HEK293T (cell line): ENCODE results near the gene CFAP61.

Experiments used
- CTCF ChIA-PET: fragments of 350-600 bp; formaldehyde crosslinking; extraction: SDS; loops from one replicate; lab custom pipeline; 2021; ENCODE audit warnings: antibody characterized with exemption, inconsistent platforms; lab: Yijun Ruan, JAX
- POLR2A ChIA-PET: fragments of 350-600 bp; formaldehyde crosslinking; extraction: SDS; loops from one replicate; lab custom pipeline; 2020; ENCODE audit warnings: antibody characterized with exemption, inconsistent platforms; lab: Yijun Ruan, JAX
- DNase-seq: peaks from one replicate; pipeline ENCODE4 v3.0.0; 2012; ENCODE audit warnings: mixed read lengths; ENCODE audit errors: extremely low spot score
- ARNT ChIP-seq: fragments of 450-650 bp; IDR thresholded peaks from 2 replicates; pipeline ENCODE4 v1.6.1; 2017; ENCODE audit warnings: mild to moderate bottlenecking
- BHLHE40 ChIP-seq: fragments of 450-650 bp; IDR thresholded peaks from 2 replicates; pipeline ENCODE4 v1.6.1; 2016; ENCODE audit warnings: mild to moderate bottlenecking, moderate library complexity, borderline replicate concordance
- CTBP1 ChIP-seq: fragments of 450-650 bp; IDR thresholded peaks from 2 replicates; pipeline ENCODE4 v1.6.1; 2016; ENCODE audit warnings: borderline replicate concordance
- ELF4 ChIP-seq: fragments of 450-650 bp; IDR thresholded peaks from 2 replicates; pipeline ENCODE4 v1.6.1; 2017; ENCODE audit warnings: antibody characterized with exemption
- FOXA1 ChIP-seq: fragments of 450-650 bp; IDR thresholded peaks from 2 replicates; pipeline ENCODE4 v1.6.1; 2016; ENCODE audit warnings: mild to moderate bottlenecking
- FOXK2 ChIP-seq: fragments of 450-650 bp; IDR thresholded peaks from 2 replicates; pipeline ENCODE4 v1.6.1; 2016; ENCODE audit warnings: mild to moderate bottlenecking
- FOXM1 ChIP-seq: fragments of 450-650 bp; IDR thresholded peaks from 2 replicates; pipeline ENCODE4 v1.6.1; 2017; ENCODE audit warnings: mild to moderate bottlenecking, borderline replicate concordance
- HDGF ChIP-seq: fragments of 450-650 bp; IDR thresholded peaks from 2 replicates; pipeline ENCODE4 v1.6.1; 2017; ENCODE audit warnings: antibody characterized with exemption, borderline replicate concordance
- L3MBTL2 ChIP-seq: fragments of 450-650 bp; conservative IDR thresholded peaks from 2 replicates; pipeline ENCODE4 v1.6.1; 2016; ENCODE audit warnings: mild to moderate bottlenecking
- LEF1 ChIP-seq: fragments of 450-650 bp; IDR thresholded peaks from 2 replicates; pipeline ENCODE4 v1.6.1; 2017; ENCODE audit warnings: mild to moderate bottlenecking, borderline replicate concordance
- NFRKB ChIP-seq: fragments of 450-650 bp; IDR thresholded peaks from 2 replicates; pipeline ENCODE4 v1.6.1; 2016; ENCODE audit warnings: mild to moderate bottlenecking, moderate library complexity
- PKNOX1 ChIP-seq: fragments of 450-650 bp; IDR thresholded peaks from 2 replicates; pipeline ENCODE4 v1.6.1; 2016
- SP1 ChIP-seq: fragments of 450-650 bp; IDR thresholded peaks from 2 replicates; pipeline ENCODE4 v1.6.1; 2017
- SUZ12 ChIP-seq: fragments of 450-650 bp; IDR thresholded peaks from 2 replicates; pipeline ENCODE4 v1.6.1; 2016; ENCODE audit warnings: mild to moderate bottlenecking
- TARDBP ChIP-seq: fragments of 450-650 bp; IDR thresholded peaks from 2 replicates; pipeline ENCODE4 v1.6.1; 2016
- ZNF384 ChIP-seq: fragments of 450-650 bp; IDR thresholded peaks from 2 replicates; pipeline ENCODE4 v1.6.1; 2016

The CFAP61 gene

GRCh38 chr20:20184706-20185105 is 132.4 kb downstream of the CFAP61 start:
- ChIA-PET POLR2A (no interaction called here), CTCF (no interaction called here)
- TF ChIP-seq FOXA1 (no peak), FOXM1 (no peak), SP1 (no peak), LEF1 (no peak), CTBP1 (no peak), TARDBP (no peak), HDGF (no peak), ELF4 (no peak), NFRKB (no peak), ARNT (no peak), SUZ12 (no peak), ZNF384 (no peak), L3MBTL2 (no peak), BHLHE40 (no peak)
- DNase-seq: no peak

GRCh38 chr20:20188647-20189046 is 136.3 kb downstream of the CFAP61 start:
- TF ChIP-seq ELF4 (no peak), HDGF (no peak), ZNF384 (no peak), L3MBTL2 (no peak), PKNOX1 (no peak), NFRKB (no peak), FOXM1 (no peak), CTBP1 (no peak), FOXK2 (no peak), LEF1 (no peak), SUZ12 (no peak), BHLHE40 (no peak), ARNT (no peak), TARDBP (no peak), FOXA1 (no peak), SP1 (no peak)
- no peak for DNase-seq
- ChIA-PET POLR2A (no interaction called here), CTCF (no interaction called here)

GRCh38 chr20:20192366-20192765 is 140.0 kb downstream of the CFAP61 start:
- ChIA-PET CTCF (no interaction called here), POLR2A (no interaction called here)
- no peak for DNase-seq
- TF ChIP-seq FOXM1: no peak
- TF ChIP-seq HDGF: no peak
- TF ChIP-seq SUZ12: no peak
- no peak for TF ChIP-seq L3MBTL2
- no peak for TF ChIP-seq CTBP1
- TF ChIP-seq SP1: no peak
- TF ChIP-seq NFRKB: no peak
- no peak for TF ChIP-seq BHLHE40
- no peak for TF ChIP-seq FOXK2
- no peak for TF ChIP-seq ARNT
- no peak for TF ChIP-seq TARDBP
- no peak for TF ChIP-seq FOXA1
- TF ChIP-seq LEF1: no peak

GRCh38 chr20:20195021-20195705 is 142.8 kb downstream of the CFAP61 start:
- CTCF ChIA-PET: no interaction called here

GRCh38 chr20:20196610-20197009 is 144.3 kb downstream of the CFAP61 start:
- DNase-seq: no peak
- TF ChIP-seq LEF1 (no peak), L3MBTL2 (no peak)
- CTCF ChIA-PET: no interaction called here
- POLR2A ChIA-PET: no interaction called here

More at GRCh38 chr20:20195021-20195705, 142.8 kb downstream of the CFAP61 start:
- TF ChIP-seq ELF4 (no peak), TARDBP (no peak), SP1 (no peak), FOXK2 (no peak), NFRKB (no peak), L3MBTL2 (no peak)
- no peak for DNase-seq
- POLR2A ChIA-PET: no interaction called here

GRCh38 chr20:20198011-20198410 is 145.7 kb downstream of the CFAP61 start:
- ChIA-PET CTCF (no interaction called here), POLR2A (no interaction called here)
- TF ChIP-seq SP1: no peak
- no peak for TF ChIP-seq ARNT
- TF ChIP-seq SUZ12: no peak
- no peak for TF ChIP-seq LEF1
- no peak for TF ChIP-seq ZNF384
- TF ChIP-seq CTBP1: no peak
- TF ChIP-seq FOXK2: no peak
- TF ChIP-seq L3MBTL2: no peak
- TF ChIP-seq PKNOX1: no peak
- no peak for TF ChIP-seq NFRKB
- TF ChIP-seq FOXA1: no peak
- TF ChIP-seq BHLHE40: no peak
- no peak for TF ChIP-seq HDGF
- no peak for TF ChIP-seq ELF4
- TF ChIP-seq FOXM1: no peak
- no peak for TF ChIP-seq TARDBP
- no peak for DNase-seq
